ENCODE results near the gene RNF115.

Gene RNF115

DNA sequence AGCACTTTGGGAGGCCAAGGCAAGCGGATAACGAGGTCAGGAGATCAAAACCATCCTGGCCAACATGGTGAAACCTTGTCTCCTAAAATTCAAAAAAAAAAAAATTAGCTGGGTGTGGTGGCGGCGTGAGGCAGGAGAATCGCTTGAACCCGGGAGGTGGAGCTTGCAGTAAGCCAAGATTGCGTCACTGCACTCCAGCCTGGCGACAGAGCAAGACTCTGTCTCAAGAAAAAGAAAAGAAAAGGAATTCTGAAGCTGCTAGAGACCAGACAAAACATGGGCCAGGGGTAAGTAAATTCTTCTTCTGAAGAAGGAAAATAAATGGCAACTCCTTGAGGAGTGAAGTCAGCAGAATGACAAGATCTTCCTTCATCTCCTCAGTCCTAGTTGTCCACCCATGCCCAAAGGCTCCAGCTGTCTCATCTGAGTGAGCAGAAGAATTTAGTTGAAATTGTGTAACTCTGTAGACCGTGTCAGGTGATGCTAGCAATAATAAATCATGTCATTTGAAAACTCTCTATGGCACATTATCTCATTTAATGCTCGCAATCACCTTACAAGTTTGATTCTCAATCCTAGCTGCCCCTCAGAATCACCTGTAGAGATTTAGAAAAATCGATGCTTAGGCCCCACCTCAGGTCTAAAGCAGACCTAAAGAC lies 131.0 kb downstream of the RNF115 start:
- no peak for DNase-seq

DNA sequence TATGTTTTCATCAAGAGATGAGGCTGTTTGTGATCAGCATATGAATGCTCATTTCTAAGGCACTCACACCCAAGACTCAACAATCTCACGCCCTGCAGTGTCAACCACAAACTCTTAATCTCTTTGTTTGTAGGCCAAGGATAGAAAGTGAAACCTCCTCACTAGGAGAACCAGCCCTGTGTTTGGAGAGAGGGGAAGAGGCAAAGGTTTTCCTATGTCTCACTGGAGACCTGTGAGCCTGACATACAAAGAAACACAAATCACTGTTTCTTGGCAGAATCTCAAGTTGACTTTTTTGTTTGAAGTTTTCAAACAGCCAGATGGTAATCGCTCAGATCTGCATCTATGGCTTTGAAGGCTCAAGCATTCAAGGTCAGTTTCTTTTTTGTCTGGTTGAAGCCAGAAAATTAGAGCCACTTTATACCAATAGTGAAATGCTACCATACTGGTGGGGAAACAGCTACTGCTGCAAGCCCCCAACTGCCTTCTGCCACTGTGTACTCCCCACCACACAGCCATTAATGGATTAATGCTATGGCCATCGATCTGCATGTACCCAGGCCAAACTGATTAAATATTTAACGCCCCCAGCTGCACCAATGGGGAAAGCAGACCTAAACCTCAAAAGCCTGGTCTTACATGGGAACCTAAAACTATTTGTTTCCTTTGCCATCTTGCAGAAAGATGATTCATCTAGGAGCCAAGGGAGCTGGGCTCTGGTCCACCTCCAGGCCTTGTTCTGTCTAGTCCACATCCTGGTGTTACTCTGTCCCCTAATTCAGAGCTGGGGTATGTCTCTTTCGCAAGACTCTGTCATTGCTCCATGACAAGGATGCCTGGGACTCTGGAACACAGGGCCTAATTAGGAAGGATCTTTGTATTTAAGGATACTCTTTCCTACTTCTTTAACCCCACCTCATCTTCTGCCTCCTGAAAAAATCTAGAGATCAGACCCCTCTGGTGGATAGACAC lies 133.0 kb downstream of the RNF115 start:
- peak; percentile 35 for DNase-seq

DNA sequence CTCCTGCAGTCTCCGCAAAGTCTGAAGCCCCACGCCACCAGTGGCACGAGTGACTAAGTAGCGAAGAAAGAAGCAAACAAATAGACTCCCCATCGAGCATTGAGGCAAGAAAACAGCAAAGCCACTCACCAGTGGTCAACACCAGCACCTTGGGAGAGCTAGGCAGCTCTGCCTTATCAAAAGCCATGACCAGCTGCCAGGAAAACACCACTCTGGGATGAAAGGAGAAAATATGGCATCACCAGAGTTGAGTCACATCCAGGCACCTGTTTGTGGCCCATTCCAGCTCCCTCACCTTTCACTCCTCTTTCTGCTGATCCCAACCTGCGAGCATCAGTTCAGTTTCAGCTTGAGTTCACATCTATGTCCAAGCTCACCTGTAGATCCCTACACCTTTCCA lies 134.0 kb downstream of the RNF115 start:
- no peak for DNase-seq

DNA sequence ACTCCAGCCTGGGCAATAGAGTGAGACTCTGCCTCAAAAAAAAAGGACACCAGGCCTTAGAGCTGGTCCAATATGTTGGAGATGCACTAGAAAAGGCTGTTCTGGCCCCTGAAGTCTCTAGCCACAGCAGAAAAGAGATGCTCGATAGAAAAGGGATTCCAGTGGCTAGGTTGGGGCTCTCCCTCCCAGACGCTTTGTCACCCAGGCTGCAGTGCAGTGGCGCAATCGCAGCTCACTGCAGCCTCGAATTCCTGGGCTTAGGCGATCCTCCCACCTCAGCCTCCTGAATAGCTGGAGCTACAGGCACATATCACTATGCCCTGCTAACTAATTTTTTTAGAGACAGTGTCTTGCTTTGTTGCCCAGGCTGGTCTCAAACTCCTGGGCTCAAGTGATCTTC lies 135.0 kb downstream of the RNF115 start:
- DNase-seq = no peak

Data from NK-92 treated with Interleukin-12 subunit alpha and Interleukin-12 subunit beta, amount 100 ng/mL, for 24 hours (cell line).